Activated B cell treated with CpG ODN at 0.5 μM for 24 hours (primary cell): Measurements from ENCODE around the gene MAD1L1. TPM values are rescaled to one million over a fixed set of nuclear protein-coding genes. Genes with fewer than 3 reads are reported as not detected.

ENCODE experiments used
- ATAC-seq: fragments of 200-7000 bp; cut with Tn5 transposase; one replicate; pipeline ENCODE4 v1.10.0; 2021; ENCODE audit warnings: low read depth, mild to moderate bottlenecking, moderate library complexity
- CTCF ChIA-PET: fragments of 350-600 bp; sonication (Branson Sonifier 250); formaldehyde crosslinking; loops from one replicate; lab custom pipeline; 2021; ENCODE audit warnings: antibody characterized with exemption; lab: Charles Lee
- POLR2A ChIA-PET: fragments of 350-600 bp; sonication (Branson Sonifier 250); formaldehyde crosslinking; loops from one replicate; lab custom pipeline; 2021; ENCODE audit warnings: antibody characterized with exemption; lab: Charles Lee
- DNase-seq: peaks from one replicate; pipeline ENCODE4 v3.0.0; 2022
- H3K27ac Mint-ChIP-seq: one replicate; pipeline ENCODE4 v1.8.0; 2020; ENCODE audit warnings: mixed read lengths
- H3K27me3 Mint-ChIP-seq: one replicate; pipeline ENCODE4 v1.8.0; 2021; ENCODE audit warnings: mixed read lengths
- H3K36me3 Mint-ChIP-seq: one replicate; pipeline ENCODE4 v1.8.0; 2021; ENCODE audit warnings: low read depth, mixed read lengths
- H3K4me1 Mint-ChIP-seq: one replicate; pipeline ENCODE4 v1.8.0; 2021; ENCODE audit warnings: mixed read lengths
- H3K4me3 Mint-ChIP-seq: one replicate; pipeline ENCODE4 v1.8.0; 2020; ENCODE audit warnings: mild to moderate bottlenecking, mixed read lengths
- H3K9me3 Mint-ChIP-seq: one replicate; pipeline ENCODE4 v1.8.0; 2020; ENCODE audit warnings: mixed read lengths
- intact Hi-C: fragments of 100-400 bp; cut with micrococcal nuclease; formaldehyde crosslinking; loops from one replicate; pipeline ENCODE4 v1.15.1; 2024
- total RNA-seq: library from RNA; stranded (reverse); gene quantifications from 2 replicates; pipeline ENCODE4 v1.2.3, GENCODE V29; 2022
- TF ChIP-seq, protein P1 (sequence below): fragments of 200-600 bp; IDR thresholded peaks from one replicate; pipeline ENCODE4 v1.8.0; 2022; ENCODE audit warnings: antibody characterized with exemption, mild to moderate bottlenecking

MAD1L1 gene
- total RNA-seq, 1 donor from 2014 or later = 54.6 TPM

GRCh38 chr7:2099048-2099957 lies 133.4 kb downstream of the MAD1L1 start:
- Mint-ChIP-seq H3K4me3 (peak overlapping the region; percentile 82), H3K27me3 (no peaks in the 10 kb centered on the region), H3K4me1 (peaks cover 68% of the 10 kb centered on the region), H3K9me3 (no peaks in the 10 kb centered on the region), H3K36me3 (no peaks in the 10 kb centered on the region), H3K27ac (peak overlapping the region; percentile 94)
- TF ChIP-seq, protein P1, sequence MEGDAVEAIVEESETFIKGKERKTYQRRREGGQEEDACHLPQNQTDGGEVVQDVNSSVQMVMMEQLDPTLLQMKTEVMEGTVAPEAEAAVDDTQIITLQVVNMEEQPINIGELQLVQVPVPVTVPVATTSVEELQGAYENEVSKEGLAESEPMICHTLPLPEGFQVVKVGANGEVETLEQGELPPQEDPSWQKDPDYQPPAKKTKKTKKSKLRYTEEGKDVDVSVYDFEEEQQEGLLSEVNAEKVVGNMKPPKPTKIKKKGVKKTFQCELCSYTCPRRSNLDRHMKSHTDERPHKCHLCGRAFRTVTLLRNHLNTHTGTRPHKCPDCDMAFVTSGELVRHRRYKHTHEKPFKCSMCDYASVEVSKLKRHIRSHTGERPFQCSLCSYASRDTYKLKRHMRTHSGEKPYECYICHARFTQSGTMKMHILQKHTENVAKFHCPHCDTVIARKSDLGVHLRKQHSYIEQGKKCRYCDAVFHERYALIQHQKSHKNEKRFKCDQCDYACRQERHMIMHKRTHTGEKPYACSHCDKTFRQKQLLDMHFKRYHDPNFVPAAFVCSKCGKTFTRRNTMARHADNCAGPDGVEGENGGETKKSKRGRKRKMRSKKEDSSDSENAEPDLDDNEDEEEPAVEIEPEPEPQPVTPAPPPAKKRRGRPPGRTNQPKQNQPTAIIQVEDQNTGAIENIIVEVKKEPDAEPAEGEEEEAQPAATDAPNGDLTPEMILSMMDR = no peak
- ChIA-PET CTCF (interaction anchor here (0.6 to 2.0 kb wide), 10 partner anchors 51 to 249 kb away, joined by 3 to 23 read pairs (median 3); no protein-coding TSS in a partner anchor), POLR2A (interaction anchor here (0.6 to 1.8 kb wide), 8 partner anchors 19 to 742 kb away, joined by 3 to 6 read pairs (median 4); no protein-coding TSS in a partner anchor)
- DNase-seq (peak; percentile 48), ATAC-seq (peak; percentile 66)
- intact Hi-C loops = loop anchor here (1.0 kb wide), 1 partner anchor 255 kb away; the partner anchor contains the start of gene EIF3B

- ChIA-PET CTCF (no interaction called here), POLR2A (no interaction called here)
- Mint-ChIP-seq H3K9me3 (no peaks in the 10 kb centered on the region), H3K4me3 (peak overlapping the region; percentile 46), H3K27me3 (no peaks in the 10 kb centered on the region), H3K27ac (peak overlapping the region; percentile 94), H3K4me1 (peaks cover 62% of the 10 kb centered on the region), H3K36me3 (peaks cover 2% of the 10 kb centered on the region)
- TF ChIP-seq, protein P1 = no peak
- intact Hi-C loops = no loop called here
- ATAC-seq = no peak
- DNase-seq = no peak
Observed at GRCh38 chr7:2098496-2098895, 134.2 kb downstream of the MAD1L1 start.

DNA sequence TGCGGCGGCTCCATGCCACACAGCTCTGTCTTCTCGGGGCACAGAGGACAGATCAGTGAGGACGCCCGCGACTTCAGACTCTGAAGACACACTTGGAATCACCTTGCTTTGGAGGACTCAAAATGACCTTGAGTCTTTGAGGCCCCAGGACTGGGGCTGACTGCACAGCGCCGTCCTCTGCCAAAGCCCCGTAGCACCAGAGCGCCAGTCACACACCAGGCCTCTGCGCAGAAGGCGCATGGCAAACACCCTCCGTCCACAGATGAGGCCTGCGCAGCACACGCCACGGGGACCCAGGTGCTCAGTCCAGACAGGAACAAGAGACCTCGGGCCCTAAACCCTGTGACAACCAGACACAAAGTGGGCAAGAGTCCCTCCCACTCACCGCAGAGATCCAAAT lies 134.7 kb downstream of the MAD1L1 start:
- Mint-ChIP-seq H3K4me3 (no peak overlapping the region), H3K27me3 (no peaks in the 10 kb centered on the region), H3K4me1 (peaks cover 63% of the 10 kb centered on the region), H3K27ac (no peak overlapping the region), H3K9me3 (no peaks in the 10 kb centered on the region), H3K36me3 (peaks cover 3% of the 10 kb centered on the region)
- CTCF ChIA-PET = no interaction called here
- TF ChIP-seq, protein P1 = no peak
- POLR2A ChIA-PET = no interaction called here
- ATAC-seq (no peak), DNase-seq (no peak)
- intact Hi-C loops = no loop called here

DNA sequence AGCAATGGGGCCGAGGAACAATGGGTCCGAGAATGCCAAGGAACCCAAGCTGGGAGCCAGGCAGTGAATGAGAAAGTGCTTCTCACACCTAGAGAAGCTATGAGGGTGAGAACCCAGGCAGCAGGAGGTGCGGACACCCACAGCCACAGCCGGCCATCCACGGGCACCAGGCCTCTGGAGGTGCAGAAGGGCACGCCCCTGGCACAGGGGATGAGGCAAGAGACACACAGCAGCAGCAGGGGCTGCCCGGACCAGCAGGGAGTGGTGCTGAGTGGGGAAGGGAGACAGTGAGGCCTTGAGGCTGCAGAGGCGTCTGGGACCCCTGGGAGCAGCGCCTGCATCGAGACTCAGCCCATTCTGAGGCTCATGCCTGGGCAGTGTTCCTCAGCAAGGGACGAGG lies 135.3 kb downstream of the MAD1L1 start:
- POLR2A ChIA-PET = no interaction called here
- Mint-ChIP-seq H3K27me3 (no peaks in the 10 kb centered on the region), H3K36me3 (peaks cover 4% of the 10 kb centered on the region), H3K4me3 (no peak overlapping the region), H3K4me1 (peaks cover 62% of the 10 kb centered on the region), H3K9me3 (no peaks in the 10 kb centered on the region), H3K27ac (no peak overlapping the region)
- CTCF ChIA-PET = interaction anchor here (1.1 kb wide), 1 partner anchor 433 kb away, joined by 3 read pairs; no protein-coding TSS in a partner anchor
- intact Hi-C loops = no loop called here
- ATAC-seq (no peak), DNase-seq (no peak)
- TF ChIP-seq, protein P1 = no peak

DNA sequence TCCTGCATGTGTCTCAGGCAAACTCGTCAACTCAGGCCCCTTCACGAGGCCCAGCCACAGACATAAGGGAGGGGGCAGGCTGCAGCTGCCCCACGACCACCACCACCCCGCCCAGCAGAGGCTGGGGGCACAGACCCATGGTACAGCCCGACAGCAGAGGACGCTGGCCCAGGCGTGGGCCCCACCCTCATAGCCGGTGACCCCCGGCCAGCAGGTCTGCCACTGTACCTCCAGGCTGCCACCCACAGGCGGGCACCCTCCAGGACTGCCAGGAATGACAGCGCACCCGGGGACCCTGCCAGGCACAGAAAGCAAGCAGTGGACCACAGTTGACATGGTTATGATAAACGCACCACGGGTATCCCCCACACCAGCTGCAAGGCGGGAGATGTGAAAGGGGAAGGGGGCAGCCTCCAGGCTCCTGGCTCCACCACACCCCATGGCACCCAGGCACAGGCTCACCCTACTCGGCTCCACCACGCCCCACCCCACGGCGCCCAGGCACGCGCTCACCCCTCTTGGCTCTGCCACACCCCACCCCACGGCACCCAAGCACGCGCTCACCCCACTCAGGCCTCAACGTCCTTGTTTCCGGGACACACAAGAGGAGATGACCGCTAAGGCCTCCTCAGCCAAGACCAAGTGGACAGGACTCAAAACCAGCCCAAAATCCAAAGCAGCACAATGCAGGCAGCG lies 135.9 kb downstream of the MAD1L1 start:
- no peak overlapping the region for H3K4me3 Mint-ChIP-seq

More for the DNA sequence above, 135.9 kb downstream of the MAD1L1 start:
- Mint-ChIP-seq H3K36me3 (peaks cover 7% of the 10 kb centered on the region), H3K27me3 (no peaks in the 10 kb centered on the region), H3K4me1 (peaks cover 60% of the 10 kb centered on the region), H3K9me3 (no peaks in the 10 kb centered on the region), H3K27ac (no peak overlapping the region)
- intact Hi-C loops = no loop called here
- DNase-seq = no peak
- TF ChIP-seq, protein P1 = no peak
- CTCF ChIA-PET = interaction anchor here (1.1 kb wide), 1 partner anchor 433 kb away, joined by 3 read pairs; no protein-coding TSS in a partner anchor
- ATAC-seq = no peak
- POLR2A ChIA-PET = no interaction called here
